ENCODE measurements around the gene ENPP6. TPM values are rescaled to one million over a fixed set of nuclear protein-coding genes. Genes with fewer than 3 reads are reported as not detected.

Gene ENPP6
- total RNA-seq, 4 donors from 2014 or later, result 0.45 TPM; not detected in 3

GRCh38 chr4:184097241-184097605 is 120.5 kb downstream of the ENPP6 start:
- DNase-seq, result peak; percentile 11 to 59
- no peak overlapping the region for H3K27ac ChIP-seq
- 33 to 34% methylated on average over 20 of the region's 26 CpGs for WGBS, 2 donors
- H3K27me3 ChIP-seq, result no peaks in the 10 kb centered on the region
- H3K4me3 ChIP-seq (replicated peaks in 1 of 3), result no peak overlapping the region
- no peak for TF ChIP-seq POLR2A (IDR thresholded peaks at IDR 0.05)
- TF ChIP-seq CTCF (IDR thresholded peaks at IDR 0.05), result peak in 3 of 6 experiments; percentile 9 to 36 (median 13)
- H3K36me3 ChIP-seq, result no peaks in the 10 kb centered on the region
- intact Hi-C loops (cut with DNase I), result no loop called here
- no peaks in the 10 kb centered on the region for H3K4me1 ChIP-seq
- H3K9me3 ChIP-seq, result no peaks in the 10 kb centered on the region

- intact Hi-C loops (cut with DNase I), result no loop called here
- TF ChIP-seq POLR2A (IDR thresholded peaks at IDR 0.05) (no peak), CTCF (IDR thresholded peaks at IDR 0.05) (no peak)
- WGBS, 2 donors, result 72 to 77% methylated on average over 13 of the region's 13 CpGs
- no peak for DNase-seq
- no peak overlapping the region for H3K4me3 ChIP-seq (replicated peaks in 1 of 3)
- no peaks in the 10 kb centered on the region for H3K9me3 ChIP-seq
- no peaks in the 10 kb centered on the region for H3K4me1 ChIP-seq
- no peak overlapping the region for H3K27ac ChIP-seq
- H3K27me3 ChIP-seq, result no peaks in the 10 kb centered on the region
- H3K36me3 ChIP-seq, result no peaks in the 10 kb centered on the region
Observed at GRCh38 chr4:184096561-184097240, 121.0 kb downstream of the ENPP6 start.

- intact Hi-C loops (cut with DNase I), result no loop called here
- no peak overlapping the region for H3K4me3 ChIP-seq (replicated peaks in 1 of 3)
- no peaks in the 10 kb centered on the region for H3K36me3 ChIP-seq
- no peak for TF ChIP-seq CTCF (IDR thresholded peaks at IDR 0.05)
- no peak for TF ChIP-seq POLR2A (IDR thresholded peaks at IDR 0.05)
- H3K27me3 ChIP-seq, result no peaks in the 10 kb centered on the region
- WGBS, 2 donors, result 69 to 74% methylated on average over 8 of the region's 8 CpGs
- no peak for DNase-seq
- no peaks in the 10 kb centered on the region for H3K4me1 ChIP-seq
- no peak overlapping the region for H3K27ac ChIP-seq
- H3K9me3 ChIP-seq, result no peaks in the 10 kb centered on the region
Observed at GRCh38 chr4:184094532-184095159, 123.0 kb downstream of the ENPP6 start.

DNA sequence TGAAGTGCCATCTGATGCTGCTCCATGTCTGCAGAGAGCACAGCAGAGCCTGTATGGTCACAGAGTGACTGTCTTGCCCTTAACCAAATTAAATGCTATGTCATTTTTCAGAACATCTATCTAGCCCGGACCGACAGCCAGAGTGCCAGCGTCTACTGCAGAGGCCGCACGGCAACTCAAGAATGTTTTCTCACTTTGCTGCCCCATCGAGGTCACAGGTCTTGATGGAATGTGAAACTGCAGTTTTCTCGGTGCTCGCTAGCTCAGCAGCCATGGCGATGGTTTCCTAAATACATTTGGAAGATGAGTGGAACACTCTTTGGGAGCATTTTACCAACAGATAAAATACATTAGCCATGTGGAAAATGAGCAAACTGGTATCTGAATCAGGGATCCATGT is 125.7 kb downstream of the ENPP6 start:
- 73 to 81% methylated on average over 9 of the region's 9 CpGs for WGBS, 2 donors
- no peak for DNase-seq
- intact Hi-C loops (cut with DNase I), result no loop called here
- H3K4me3 ChIP-seq (replicated peaks in 1 of 3), result no peak overlapping the region
- H3K4me1 ChIP-seq, result no peaks in the 10 kb centered on the region
- TF ChIP-seq CTCF (IDR thresholded peaks at IDR 0.05), result no peak
- no peak for TF ChIP-seq POLR2A (IDR thresholded peaks at IDR 0.05)
- no peaks in the 10 kb centered on the region for H3K9me3 ChIP-seq
- H3K27me3 ChIP-seq, result no peaks in the 10 kb centered on the region
- no peak overlapping the region for H3K27ac ChIP-seq
- no peaks in the 10 kb centered on the region for H3K36me3 ChIP-seq

GRCh38 chr4:184090571-184090970 is 127.1 kb downstream of the ENPP6 start:
- no peaks in the 10 kb centered on the region for H3K9me3 ChIP-seq
- no peak for DNase-seq
- H3K27ac ChIP-seq, result no peak overlapping the region
- H3K4me3 ChIP-seq (replicated peaks in 1 of 3), result no peak overlapping the region
- WGBS, 2 donors, result 81 to 82% methylated on average over 3 of the region's 3 CpGs
- intact Hi-C loops (cut with DNase I), result no loop called here
- no peak for TF ChIP-seq POLR2A (IDR thresholded peaks at IDR 0.05)
- no peak for TF ChIP-seq CTCF (IDR thresholded peaks at IDR 0.05)
- H3K4me1 ChIP-seq, result no peaks in the 10 kb centered on the region
- no peaks in the 10 kb centered on the region for H3K27me3 ChIP-seq
- H3K36me3 ChIP-seq, result no peaks in the 10 kb centered on the region
